K562 (cell line): Measurements from ENCODE around the gene RNFT1.
"Not testable (repeated sequence)": the region's sequence is repeated elsewhere in the genome, so short reads cannot be mapped to it uniquely, and the experiment has no call there.

Source experiments
- FOXM1 ChIP-seq, 2 experiments: fragments of 450-650 bp in 1 of 2; sonication (generic) in 1 of 2; formaldehyde crosslinking in 1 of 2; IDR thresholded peaks; 2 replicates each; pipeline versions ENCODE4 v1.6.1 to v1.9.0; 2017 to 2022; ENCODE audit warnings: low read depth in 2 of 2, mild to moderate bottlenecking in 2 of 2, missing genetic modification reagents in 1 of 2, moderate library complexity in 1 of 2
- MEF2D ChIP-seq: conservative IDR thresholded peaks from 2 replicates; pipeline ENCODE4 v1.6.1; 2016; ENCODE audit warnings: low read depth, missing genetic modification characterization, missing compliant biosample characterization
- NBN ChIP-seq: fragments of 450-650 bp; IDR thresholded peaks from 2 replicates; pipeline ENCODE4 v1.6.1; 2016; ENCODE audit warnings: low read depth, mild to moderate bottlenecking
- RBM34 ChIP-seq: fragments of 200-400 bp; formaldehyde crosslinking; IDR thresholded peaks from 2 replicates; pipeline ENCODE4 v1.6.1; 2018; ENCODE audit warnings: low read length, borderline replicate concordance; ENCODE audit not compliant: insufficient read depth
- REST ChIP-seq, 2 experiments: fragments of 450-650 bp; formaldehyde crosslinking in 1 of 2; IDR thresholded peaks; 2 replicates each; pipeline versions ENCODE4 v1.4.0 to v1.6.1; 2014 to 2020; ENCODE audit warnings: mild to moderate bottlenecking in 2 of 2, borderline replicate concordance in 1 of 2, low read depth in 1 of 2
- SMC3 ChIP-seq: conservative IDR thresholded peaks from 2 replicates; pipeline ENCODE4 v1.6.1; 2011; ENCODE audit warnings: low read depth, low read length, improper control_type of control experiment; ENCODE audit not compliant: insufficient read depth
- SPI1 ChIP-seq: IDR thresholded peaks from 2 replicates; pipeline ENCODE4 v1.6.1; 2011; ENCODE audit warnings: low read depth, low read length, control low read depth, borderline replicate concordance
- SRF ChIP-seq, 2 experiments: fragments of 250-450, 450-650 bp in 1 of 2; sonication (Bioruptor Pico) in 1 of 2; sonication (generic) in 1 of 2; formaldehyde crosslinking; IDR thresholded peaks; 2 replicates each; pipeline versions ENCODE4 v1.5.0 to v1.5.1; 2020 to 2022; ENCODE audit warnings: mild to moderate bottlenecking in 1 of 2, missing genetic modification reagents in 1 of 2
- ZNF197 ChIP-seq: fragments of 200-800 bp; sonication (Bioruptor generic); IDR thresholded peaks from 2 replicates; pipeline ENCODE4 v1.6.1; 2016; ENCODE audit warnings: low read depth, missing genetic modification characterization, missing compliant biosample characterization

DNA sequence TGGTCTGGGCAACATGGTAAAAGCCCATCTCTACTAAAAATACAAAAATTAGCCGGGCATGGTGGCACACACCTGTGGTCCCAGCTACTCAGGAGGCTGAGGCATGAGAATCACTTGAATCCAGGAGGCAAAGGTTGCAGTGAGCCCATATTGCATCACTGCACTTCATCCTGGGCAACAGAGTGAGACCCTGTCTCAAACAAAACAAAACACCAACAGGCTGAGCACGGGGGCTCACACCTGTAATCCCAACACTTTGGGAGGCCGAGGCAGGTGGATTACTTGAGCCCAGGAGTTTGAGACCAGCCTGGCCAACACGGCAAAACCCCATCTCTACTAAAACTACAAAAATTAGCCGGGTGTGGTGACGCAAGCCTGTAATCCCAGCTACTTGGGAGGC is 10.6 kb upstream of the RNFT1 start:
- not testable (repeated sequence) for TF ChIP-seq SMC3; SRF (CRISPR knock-in tag; IDR thresholded peaks at IDR 0.05); RBM34; MEF2D (tag); ZNF197 (CRISPR knock-in tag); REST (IDR thresholded peaks at IDR 0.05; ENCODE audit: borderline replicate concordance); REST (CRISPR knock-in tag; IDR thresholded peaks at IDR 0.05; ENCODE audit: low read depth); SPI1; FOXM1 (IDR thresholded peaks at IDR 0.05; ENCODE audit: low read depth); FOXM1 (CRISPR knock-in tag; IDR thresholded peaks at IDR 0.05; ENCODE audit: low read depth); NBN
